Measurements from ENCODE around the gene FNDC10. TPM values are rescaled to one million over a fixed set of nuclear protein-coding genes. Genes with fewer than 3 reads are reported as not detected.

The FNDC10 gene
- total RNA-seq, 4 donors from 2014 or later: 1.4 to 3.0 (median 2.0) TPM

GRCh38 chr1:1623631-1624442 is 23.9 kb upstream of the FNDC10 start:
- Histone ChIP-seq H3K4me3 (no peak overlapping the region), H3K9me3 (no peaks in the 10 kb centered on the region), H3K4me1 (peaks cover 0 to 6% (median 0%) of the 10 kb centered on the region in 4 donors), H3K27ac (no peak overlapping the region), H3K27me3 (no peaks in the 10 kb centered on the region), H3K36me3 (peaks cover 0 to 86% (median 4%) of the 10 kb centered on the region in 3 donors)
- WGBS, 2 donors: 88 to 95% methylated on average over 39 to 43 of the region's 51 CpGs
- TF ChIP-seq CTCF (IDR thresholded peaks at IDR 0.05) (no peak), EP300 (IDR thresholded peaks at IDR 0.05) (no peak), POLR2A (IDR thresholded peaks at IDR 0.05) (no peak)
- no peak for DNase-seq (ENCODE audit: low spot score in 2 of 2)

GRCh38 chr1:1623181-1623630 is 23.3 kb upstream of the FNDC10 start:
- TF ChIP-seq POLR2A (IDR thresholded peaks at IDR 0.05) (no peak), EP300 (IDR thresholded peaks at IDR 0.05) (no peak), CTCF (IDR thresholded peaks at IDR 0.05) (no peak)
- Histone ChIP-seq H3K4me3 (no peak overlapping the region), H3K36me3 (peaks cover 0 to 86% (median 4%) of the 10 kb centered on the region in 3 donors), H3K4me1 (peaks cover 0 to 9% (median 0%) of the 10 kb centered on the region in 4 donors), H3K27ac (no peak overlapping the region), H3K9me3 (no peaks in the 10 kb centered on the region), H3K27me3 (no peaks in the 10 kb centered on the region)
- DNase-seq (ENCODE audit: low spot score in 2 of 2): no peak
- 92 to 98% methylated on average over 29 to 33 of the region's 33 CpGs for WGBS, 2 donors

GRCh38 chr1:1622788-1623094 is 22.8 kb upstream of the FNDC10 start:
- Histone ChIP-seq H3K4me3 (no peak overlapping the region), H3K36me3 (peaks cover 0 to 86% (median 2%) of the 10 kb centered on the region in 3 donors), H3K4me1 (peaks cover 0 to 14% (median 0%) of the 10 kb centered on the region in 4 donors), H3K27me3 (no peaks in the 10 kb centered on the region), H3K27ac (no peak overlapping the region), H3K9me3 (no peaks in the 10 kb centered on the region)
- TF ChIP-seq CTCF (IDR thresholded peaks at IDR 0.05) (no peak), POLR2A (IDR thresholded peaks at IDR 0.05) (no peak), EP300 (IDR thresholded peaks at IDR 0.05) (no peak)
- DNase-seq (ENCODE audit: low spot score in 2 of 2): no peak
- 87 to 88% methylated on average over 17 of the region's 17 CpGs for WGBS, 2 donors

GRCh38 chr1:1622010-1622787 is 22.3 kb upstream of the FNDC10 start:
- Histone ChIP-seq H3K36me3 (peaks cover 0 to 86% (median 0%) of the 10 kb centered on the region in 3 donors), H3K4me3 (no peak overlapping the region), H3K27me3 (no peaks in the 10 kb centered on the region), H3K27ac (no peak overlapping the region), H3K9me3 (no peaks in the 10 kb centered on the region), H3K4me1 (peaks cover 0 to 19% (median 3%) of the 10 kb centered on the region in 4 donors)
- 86 to 89% methylated on average over 12 to 19 of the region's 21 CpGs for WGBS, 2 donors
- DNase-seq (ENCODE audit: low spot score in 2 of 2): no peak
- TF ChIP-seq EP300 (IDR thresholded peaks at IDR 0.05) (no peak), POLR2A (IDR thresholded peaks at IDR 0.05) (no peak), CTCF (IDR thresholded peaks at IDR 0.05) (no peak)
